ENCODE measurements around the gene SEL1L. TPM values are rescaled to one million over a fixed set of nuclear protein-coding genes. Genes with fewer than 3 reads are reported as not detected.
A peak's percentile ranks its signal among the peaks of the same experiment; 100 is the strongest.

Gene SEL1L
- total RNA-seq, 1 donor from 2014 or later = 74.7 TPM

- Mint-ChIP-seq H3K4me1 (peaks cover 5% of the 10 kb centered on the region), H3K36me3 (no peaks in the 10 kb centered on the region), H3K4me3 (no peak overlapping the region), H3K27me3 (ENCODE audit: low read depth) (peaks cover 21% of the 10 kb centered on the region), H3K27ac (no peak overlapping the region), H3K9me3 (no peaks in the 10 kb centered on the region)
- DNase-seq (ENCODE audit: low spot score in 2 of 2, unreplicated experiment in 2 of 2) = no peak
- TF ChIP-seq CTCF (IDR thresholded peaks at IDR 0.05; ENCODE audit: unreplicated experiment) = peak; percentile 51
Observed at GRCh38 chr14:81565441-81566290, 32.0 kb upstream of the SEL1L start.

GRCh38 chr14:81562818-81563217, 29.2 kb upstream of the SEL1L start:
- Mint-ChIP-seq H3K9me3 (peaks cover 4% of the 10 kb centered on the region), H3K36me3 (no peaks in the 10 kb centered on the region), H3K27ac (no peak overlapping the region), H3K4me1 (peaks cover 5% of the 10 kb centered on the region), H3K4me3 (no peak overlapping the region), H3K27me3 (ENCODE audit: low read depth) (peaks cover 8% of the 10 kb centered on the region)
- DNase-seq (ENCODE audit: low spot score in 2 of 2, unreplicated experiment in 2 of 2) = no peak
- TF ChIP-seq CTCF (IDR thresholded peaks at IDR 0.05; ENCODE audit: unreplicated experiment) = no peak

- no peak for DNase-seq (ENCODE audit: low spot score in 2 of 2, unreplicated experiment in 2 of 2)
- Mint-ChIP-seq H3K27ac (no peak overlapping the region), H3K27me3 (ENCODE audit: low read depth) (peaks cover 4% of the 10 kb centered on the region), H3K4me3 (no peak overlapping the region), H3K9me3 (peaks cover 4% of the 10 kb centered on the region), H3K4me1 (peaks cover 5% of the 10 kb centered on the region), H3K36me3 (no peaks in the 10 kb centered on the region)
- no peak for TF ChIP-seq CTCF (IDR thresholded peaks at IDR 0.05; ENCODE audit: unreplicated experiment)
Observed at GRCh38 chr14:81561084-81561775, 27.6 kb upstream of the SEL1L start.

- no peak overlapping the region for H3K4me3 Mint-ChIP-seq
- H3K27ac Mint-ChIP-seq = no peak overlapping the region
- TF ChIP-seq CTCF (IDR thresholded peaks at IDR 0.05; ENCODE audit: unreplicated experiment) = no peak
- peaks cover 4% of the 10 kb centered on the region for H3K27me3 Mint-ChIP-seq (ENCODE audit: low read depth)
- H3K9me3 Mint-ChIP-seq = peaks cover 4% of the 10 kb centered on the region
- no peak for DNase-seq (ENCODE audit: low spot score in 2 of 2, unreplicated experiment in 2 of 2)
- no peaks in the 10 kb centered on the region for H3K36me3 Mint-ChIP-seq
- peaks cover 5% of the 10 kb centered on the region for H3K4me1 Mint-ChIP-seq
Observed at GRCh38 chr14:81559385-81559784, 25.7 kb upstream of the SEL1L start.

GRCh38 chr14:81557146-81557545, 23.5 kb upstream of the SEL1L start:
- DNase-seq (ENCODE audit: low spot score in 2 of 2, unreplicated experiment in 2 of 2) = no peak
- Mint-ChIP-seq H3K27me3 (ENCODE audit: low read depth) (no peaks in the 10 kb centered on the region), H3K4me1 (peaks cover 5% of the 10 kb centered on the region), H3K27ac (no peak overlapping the region), H3K4me3 (no peak overlapping the region), H3K9me3 (peaks cover 4% of the 10 kb centered on the region), H3K36me3 (no peaks in the 10 kb centered on the region)
- no peak for TF ChIP-seq CTCF (IDR thresholded peaks at IDR 0.05; ENCODE audit: unreplicated experiment)

All from mesothelial cell of epicardium (in vitro differentiated cells).